Chondrocyte (in vitro differentiated cells): ENCODE measurements around the gene MTHFD1L. TPM values are rescaled to one million over a fixed set of nuclear protein-coding genes. Genes with fewer than 3 reads are reported as not detected.

ENCODE experiments used
- DNase-seq: peaks from one replicate; pipeline ENCODE4 v3.0.0; 2021; ENCODE audit warnings: mixed read lengths, low spot score
- H3K27ac Mint-ChIP-seq: one replicate; pipeline ENCODE4 v1.8.0; 2021; ENCODE audit warnings: mild to moderate bottlenecking, moderate library complexity, mixed read lengths; ENCODE audit not compliant: unreplicated experiment
- H3K27me3 Mint-ChIP-seq: 2 replicates; pipeline ENCODE4 v1.8.0; 2021; ENCODE audit warnings: low read depth, mixed read lengths
- H3K36me3 Mint-ChIP-seq: 2 replicates; pipeline ENCODE4 v1.8.0; 2021; ENCODE audit warnings: low read depth, mixed read lengths
- H3K4me1 Mint-ChIP-seq: 2 replicates; pipeline ENCODE4 v1.8.0; 2021; ENCODE audit warnings: low read depth, mild to moderate bottlenecking, mixed read lengths
- H3K4me3 Mint-ChIP-seq: one replicate; pipeline ENCODE4 v1.8.0; 2021; ENCODE audit warnings: mild to moderate bottlenecking, moderate library complexity, mixed read lengths; ENCODE audit not compliant: unreplicated experiment
- H3K9me3 Mint-ChIP-seq: 2 replicates; pipeline ENCODE4 v1.8.0; 2021; ENCODE audit warnings: low read depth, mixed read lengths
- CTCF ChIP-seq: fragments of 200-600 bp; sonication (generic); IDR thresholded peaks from 2 replicates; pipeline ENCODE4 v1.5.0; 2021; ENCODE audit warnings: antibody characterized with exemption, mild to moderate bottlenecking, moderate library complexity
- total RNA-seq: library from RNA; stranded (reverse); gene quantifications from 3 replicates; pipeline ENCODE4 v1.2.1, GENCODE V29; 2021

Gene MTHFD1L
- total RNA-seq, 1 donor from 2014 or later: 93.7 TPM

- Mint-ChIP-seq H3K9me3 (no peaks in the 10 kb centered on the region), H3K27ac (no peak overlapping the region), H3K27me3 (no peaks in the 10 kb centered on the region), H3K4me1 (peaks cover 44% of the 10 kb centered on the region), H3K4me3 (no peak overlapping the region), H3K36me3 (peaks cover 11% of the 10 kb centered on the region)
- TF ChIP-seq CTCF: no peak
- no peak for DNase-seq
Measured at GRCh38 chr6:151009576-151009975, 144.1 kb downstream of the MTHFD1L start.

- Mint-ChIP-seq H3K4me1 (peaks cover 40% of the 10 kb centered on the region), H3K9me3 (no peaks in the 10 kb centered on the region), H3K27me3 (no peaks in the 10 kb centered on the region), H3K4me3 (no peak overlapping the region), H3K36me3 (peaks cover 13% of the 10 kb centered on the region), H3K27ac (no peak overlapping the region)
- no peak for DNase-seq
- TF ChIP-seq CTCF: no peak
Measured at GRCh38 chr6:151010071-151010470, 144.6 kb downstream of the MTHFD1L start.

GRCh38 chr6:151012321-151013294 lies 147.1 kb downstream of the MTHFD1L start:
- H3K4me1 Mint-ChIP-seq: peaks cover 28% of the 10 kb centered on the region
- H3K27me3 Mint-ChIP-seq: no peaks in the 10 kb centered on the region
- H3K36me3 Mint-ChIP-seq: peaks cover 21% of the 10 kb centered on the region
- no peak overlapping the region for H3K4me3 Mint-ChIP-seq
- peak overlapping the region; percentile 74 for H3K27ac Mint-ChIP-seq
- no peak for TF ChIP-seq CTCF
- DNase-seq: no peak
- no peaks in the 10 kb centered on the region for H3K9me3 Mint-ChIP-seq

- peaks cover 21% of the 10 kb centered on the region for H3K36me3 Mint-ChIP-seq
- no peak for DNase-seq
- H3K9me3 Mint-ChIP-seq: no peaks in the 10 kb centered on the region
- TF ChIP-seq CTCF: peak; percentile 99
- no peak overlapping the region for H3K4me3 Mint-ChIP-seq
- H3K4me1 Mint-ChIP-seq: peaks cover 21% of the 10 kb centered on the region
- no peaks in the 10 kb centered on the region for H3K27me3 Mint-ChIP-seq
- H3K27ac Mint-ChIP-seq: no peak overlapping the region
Measured at GRCh38 chr6:151014404-151015100, 149.1 kb downstream of the MTHFD1L start.

- DNase-seq: no peak
- no peak for TF ChIP-seq CTCF
- Mint-ChIP-seq H3K4me1 (peaks cover 21% of the 10 kb centered on the region), H3K4me3 (no peak overlapping the region), H3K27me3 (no peaks in the 10 kb centered on the region), H3K36me3 (peaks cover 18% of the 10 kb centered on the region), H3K27ac (no peak overlapping the region), H3K9me3 (no peaks in the 10 kb centered on the region)
Measured at GRCh38 chr6:151015101-151015700, 149.7 kb downstream of the MTHFD1L start.
